Cardiac fibroblast (primary cell): ENCODE results near the gene TUBA1C.
A peak's percentile ranks its signal among the peaks of the same experiment; 100 is the strongest.

ENCODE experiments used
- DNase-seq, 2 donors: peaks; one replicate each; pipeline versions ENCODE4 v3.0.0 to v3.0.0-alpha.2; 2010; ENCODE audit warnings: low read depth in 2 of 2
- H3K4me3 ChIP-seq, 2 donors: replicated peaks in 1 of 2; 1 replicate in 1 of 2; 2 replicates in 1 of 2; pipeline ENCODE4 v1.5.1; 2011; ENCODE audit warnings: low read depth in 2 of 2, low read length in 2 of 2, mild to moderate bottlenecking in 2 of 2, moderate library complexity in 1 of 2
- CTCF ChIP-seq: IDR thresholded peaks from one replicate; pipeline ENCODE4 v1.5.1; 2011; ENCODE audit warnings: low read depth, mild to moderate bottlenecking, low read length, inconsistent platforms

TUBA1C gene

DNA sequence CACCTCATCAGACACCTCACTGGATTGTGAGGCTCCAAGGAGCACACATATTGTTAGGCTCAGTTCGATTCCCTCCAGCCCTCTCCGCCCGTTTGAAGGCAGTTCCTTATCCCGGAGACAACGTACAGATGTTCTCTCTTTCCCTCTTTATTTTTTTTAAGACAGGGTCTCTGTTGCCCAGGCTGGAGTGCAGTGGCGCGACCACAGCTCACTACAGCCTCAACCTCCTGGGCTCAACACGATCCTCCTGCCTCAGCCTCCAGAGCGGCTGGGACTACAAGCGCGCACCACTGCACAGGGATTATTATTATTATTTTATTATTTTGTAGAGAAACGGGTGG lies 57.5 kb downstream of the TUBA1C start:
- H3K4me3 ChIP-seq, result peak overlapping the region; percentile 73 to 79
- TF ChIP-seq CTCF, result no peak
- no peak for DNase-seq

DNA sequence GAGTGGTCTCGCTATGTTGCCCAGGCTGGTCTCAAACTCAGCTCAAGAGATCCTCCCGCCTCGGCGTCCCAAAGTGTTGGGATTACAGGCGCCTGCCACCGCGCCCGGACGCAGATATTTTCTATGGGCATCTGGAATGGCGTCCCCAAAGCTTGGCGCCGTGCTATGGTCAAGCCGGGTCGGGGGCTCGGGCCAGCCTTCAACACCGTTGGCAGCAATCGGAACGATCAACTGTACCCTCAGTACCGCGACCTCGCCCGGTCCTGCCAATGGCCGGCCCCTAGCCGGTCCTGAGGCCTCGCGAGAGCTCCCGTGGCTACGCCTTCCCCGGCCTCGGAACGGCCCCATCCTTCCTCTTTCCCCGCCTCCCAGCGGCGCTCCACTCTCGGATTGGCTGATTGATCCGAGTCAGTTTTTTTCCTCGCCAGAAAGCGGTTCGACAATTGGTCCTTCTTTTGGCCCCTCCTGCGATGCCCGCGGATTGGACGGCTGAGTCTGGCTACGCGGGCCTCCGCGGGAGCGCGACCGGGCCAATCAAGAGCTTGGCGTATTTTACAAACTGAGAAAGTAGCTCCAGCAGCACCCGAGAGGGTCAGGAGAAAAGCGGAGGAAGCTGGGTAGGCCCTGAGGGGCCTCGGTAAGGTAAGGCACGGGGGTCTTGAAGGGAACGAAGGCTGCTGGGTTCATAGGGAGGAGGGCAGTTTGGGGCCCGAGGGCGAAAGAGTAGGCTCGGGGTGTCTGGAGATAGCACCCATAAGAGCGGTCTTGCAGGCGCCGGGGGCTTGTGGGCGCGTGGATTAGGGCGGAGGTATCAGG lies 58.0 kb downstream of the TUBA1C start, which contains the start of gene TROAP:
Gene TROAP, plus strand, starts transcription at position 548 of the 816 bp plus-strand sequence. CDS start 354 bp downstream, outside the sequence.
- DNase-seq, result peak; percentile 98 to 99
- peak within 1 kb of the TSS; percentile 73 to 79 for H3K4me3 ChIP-seq
- TF ChIP-seq CTCF, result no peak

- TF ChIP-seq CTCF, result no peak
- H3K4me3 ChIP-seq, result peak overlapping the region; percentile 67 to 78
- DNase-seq, result no peak
These were observed 58.7 kb downstream of the TUBA1C start for GRCh38 chr12:49323524-49324097.
